Mammary epithelial cell (primary cell): ENCODE measurements around the gene SARNP.

Source experiments
- CTCF ChIP-seq, 2 donors: IDR thresholded peaks in 1 of 2; conservative IDR thresholded peaks in 1 of 2; 2 replicates each; pipeline ENCODE4 v1.5.1; 2011 to 2012; ENCODE audit warnings: inconsistent platforms in 2 of 2, low read length in 2 of 2, mild to moderate bottlenecking in 2 of 2, control low read depth in 1 of 2, low read depth in 1 of 2; ENCODE audit not compliant: insufficient read depth in 1 of 2; ENCODE audit errors: extremely low read depth in 1 of 2
- EZH2 ChIP-seq: IDR thresholded peaks from 2 replicates; pipeline ENCODE4 v1.6.1; 2012; ENCODE audit warnings: low read length, inconsistent platforms, borderline replicate concordance

GRCh38 chr12:55862286-55862685 lies 44.8 kb upstream of the SARNP start:
- TF ChIP-seq CTCF (conservative IDR thresholded peaks at IDR 0.05 in 1 of 2, IDR thresholded peaks at IDR 0.05 in 1 of 2; ENCODE audit: extremely low read depth in 1 of 2, insufficient read depth in 1 of 2, low read depth in 1 of 2, low read length in 2 of 2) = no peak
- no peak for TF ChIP-seq EZH2
